Common myeloid progenitor, CD34-positive (primary cell): ENCODE measurements around the gene HOXB3.
A peak's percentile ranks its signal among the peaks of the same experiment; 100 is the strongest.

Source experiments
- CTCF ChIA-PET: fragments of 350-600 bp; sonication (Branson Sonifier 250); formaldehyde crosslinking; loops from one replicate; lab custom pipeline; 2021; ENCODE audit warnings: antibody characterized with exemption; lab: Charles Lee
- POLR2A ChIA-PET: fragments of 350-600 bp; sonication (Branson Sonifier 250); formaldehyde crosslinking; loops from one replicate; lab custom pipeline; 2021; ENCODE audit warnings: antibody characterized with exemption; lab: Charles Lee
- DNase-seq, 3 donors: peaks; one replicate each; pipeline versions ENCODE4 v3.0.0 to v3.0.0-alpha.2; 2013
- H3K27ac ChIP-seq, 2 experiments: 1 replicate in 1 of 2; 2 replicates in 1 of 2; pipeline ENCODE4 v1.7.0; 2013; ENCODE audit warnings: inconsistent platforms in 2 of 2, low read length in 2 of 2, mild to moderate bottlenecking in 2 of 2, low read depth in 1 of 2, moderate library complexity in 1 of 2; ENCODE audit not compliant: severe bottlenecking in 2 of 2, insufficient read depth in 1 of 2, poor library complexity in 1 of 2
- H3K27me3 ChIP-seq, 5 experiments: replicated peaks in 2 of 5; 1 replicate in 3 of 5; 2 replicates in 2 of 5; pipeline versions ENCODE4 v1.6.1 to v1.7.0; 2013; ENCODE audit warnings: low read length in 4 of 5, mild to moderate bottlenecking in 2 of 5, moderate library complexity in 2 of 5, inconsistent platforms in 1 of 5; ENCODE audit not compliant: insufficient read depth in 5 of 5, control insufficient read depth in 4 of 5
- H3K36me3 ChIP-seq, 4 experiments: 1 replicate in 2 of 4; 2 replicates in 2 of 4; pipeline versions ENCODE4 v1.6.1 to v1.7.0; 2013; ENCODE audit warnings: low read length in 3 of 4, control low read depth in 1 of 4, mild to moderate bottlenecking in 1 of 4; ENCODE audit not compliant: control insufficient read depth in 4 of 4, insufficient read depth in 4 of 4
- H3K4me1 ChIP-seq, 4 experiments: 1 replicate in 3 of 4; 2 replicates in 1 of 4; pipeline versions ENCODE4 v1.6.1 to v1.7.1; 2013; ENCODE audit warnings: low read length in 3 of 4, mild to moderate bottlenecking in 3 of 4, control low read depth in 1 of 4, inconsistent platforms in 1 of 4, moderate library complexity in 1 of 4; ENCODE audit not compliant: control insufficient read depth in 4 of 4, insufficient read depth in 4 of 4; ENCODE audit errors: control extremely low read depth in 1 of 4
- H3K4me3 ChIP-seq, 7 experiments: 1 replicate in 4 of 7; 2 replicates in 3 of 7; pipeline versions ENCODE4 v1.5.1 to v1.7.0; 2013; ENCODE audit warnings: mild to moderate bottlenecking in 7 of 7, low read length in 6 of 7, moderate library complexity in 6 of 7, inconsistent platforms in 2 of 7, low read depth in 2 of 7, control low read depth in 1 of 7; ENCODE audit not compliant: insufficient read depth in 4 of 7, control insufficient read depth in 1 of 7; ENCODE audit errors: extremely low read depth in 1 of 7
- H3K9me3 ChIP-seq, 5 experiments: 1 replicate in 4 of 5; 2 replicates in 1 of 5; pipeline versions ENCODE4 v1.6.1 to v1.7.1; 2013; ENCODE audit warnings: low read length in 4 of 5, mild to moderate bottlenecking in 2 of 5, inconsistent platforms in 1 of 5, low read depth in 1 of 5, moderate library complexity in 1 of 5; ENCODE audit not compliant: control insufficient read depth in 4 of 5, insufficient read depth in 2 of 5; ENCODE audit errors: control extremely low read depth in 1 of 5
- WGBS: methylation state at CpG from one replicate; pipeline ENCODE4 v1.1.5; 2013; ENCODE audit not compliant: insufficient coverage; 5-methylcytosine and 5-hydroxymethylcytosine counted together

The HOXB3 gene

GRCh38 chr17:48530887-48531272, 59.2 kb downstream of the HOXB3 start, which contains the start of gene HOXB1:
Gene HOXB1, minus strand, starts transcription at chr17:48531011. Its CDS starts 107 bp downstream, at chr17:48530904.
- DNase-seq = no peak
- POLR2A ChIA-PET = no interaction called here
- H3K4me1 ChIP-seq = peaks cover 0 to 19% (median 5%) of the 10 kb centered on the region in 4 experiments
- peaks cover 0 to 3% (median 0%) of the 10 kb centered on the region in 5 experiments for H3K27me3 ChIP-seq
- CTCF ChIA-PET = interaction anchor here (1.6 kb wide), 1 partner anchor 24 kb away, joined by 3 read pairs; no protein-coding TSS in a partner anchor
- no peak within 1 kb of the TSS for H3K27ac ChIP-seq
- H3K9me3 ChIP-seq = no peaks in the 10 kb centered on the region
- no CpG with 5 or more reads among the region's 15 CpGs for WGBS
- no peak within 1 kb of the TSS for H3K4me3 ChIP-seq
- H3K36me3 ChIP-seq = no peaks in the 10 kb centered on the region

- no peak for DNase-seq
- WGBS = 94% methylated on average over 37 of the region's 37 CpGs
- H3K36me3 ChIP-seq = no peaks in the 10 kb centered on the region
- H3K4me3 ChIP-seq = no peak overlapping the region
- ChIA-PET POLR2A (no interaction called here), CTCF (interaction anchor here (1.5 kb wide), 1 partner anchor 32 kb away, joined by 3 read pairs; no protein-coding TSS in a partner anchor)
- H3K27me3 ChIP-seq = peaks cover 0 to 3% (median 0%) of the 10 kb centered on the region in 5 experiments
- H3K4me1 ChIP-seq = peaks cover 0 to 19% (median 5%) of the 10 kb centered on the region in 4 experiments
- H3K9me3 ChIP-seq = no peaks in the 10 kb centered on the region
- H3K27ac ChIP-seq = no peak overlapping the region
Observed at GRCh38 chr17:48530208-48530886, 59.7 kb downstream of the HOXB3 start.

GRCh38 chr17:48529683-48530009, 60.4 kb downstream of the HOXB3 start:
- Histone ChIP-seq H3K27me3 (peaks cover 0 to 3% (median 0%) of the 10 kb centered on the region in 5 experiments), H3K36me3 (no peaks in the 10 kb centered on the region), H3K9me3 (no peaks in the 10 kb centered on the region), H3K4me3 (no peak overlapping the region), H3K4me1 (peaks cover 0 to 19% (median 5%) of the 10 kb centered on the region in 4 experiments), H3K27ac (no peak overlapping the region)
- no peak for DNase-seq
- CTCF ChIA-PET = interaction anchor here (0.9 to 1.5 kb wide), 2 partner anchors 10 to 32 kb away, joined by 3 to 4 read pairs; no protein-coding TSS in a partner anchor
- WGBS = 98% methylated on average over 8 of the region's 11 CpGs
- POLR2A ChIA-PET = no interaction called here

GRCh38 chr17:48528936-48529682, 60.9 kb downstream of the HOXB3 start:
- ChIA-PET POLR2A (no interaction called here), CTCF (interaction anchor here (0.8 to 1.5 kb wide), 4 partner anchors 11 to 47 kb away, joined by 3 to 4 read pairs (median 3); no protein-coding TSS in a partner anchor)
- Histone ChIP-seq H3K36me3 (no peaks in the 10 kb centered on the region), H3K9me3 (no peaks in the 10 kb centered on the region), H3K4me3 (no peak overlapping the region), H3K4me1 (peaks cover 0 to 19% (median 5%) of the 10 kb centered on the region in 4 experiments), H3K27me3 (peaks cover 0 to 3% (median 0%) of the 10 kb centered on the region in 5 experiments), H3K27ac (no peak overlapping the region)
- no peak for DNase-seq
- WGBS = 100% methylated on average over 10 of the region's 11 CpGs

- CTCF ChIA-PET = interaction anchor here (0.8 to 2.4 kb wide), 3 partner anchors 12 to 48 kb away, joined by 3 to 9 read pairs (median 3); no protein-coding TSS in a partner anchor
- no peak overlapping the region for H3K4me3 ChIP-seq
- no peaks in the 10 kb centered on the region for H3K9me3 ChIP-seq
- H3K27me3 ChIP-seq = peaks cover 0 to 3% (median 0%) of the 10 kb centered on the region in 5 experiments
- peaks cover 0 to 19% (median 5%) of the 10 kb centered on the region in 4 experiments for H3K4me1 ChIP-seq
- no peak overlapping the region for H3K27ac ChIP-seq
- no peaks in the 10 kb centered on the region for H3K36me3 ChIP-seq
- POLR2A ChIA-PET = no interaction called here
- no peak for DNase-seq
- 70% methylated on average over 5 of the region's 7 CpGs for WGBS
Observed at GRCh38 chr17:48528153-48528935, 61.7 kb downstream of the HOXB3 start.

GRCh38 chr17:48527547-48527932, 62.5 kb downstream of the HOXB3 start:
- POLR2A ChIA-PET = no interaction called here
- 92% methylated on average over 8 of the region's 14 CpGs for WGBS
- no peaks in the 10 kb centered on the region for H3K36me3 ChIP-seq
- H3K4me3 ChIP-seq = peak overlapping the region in 2 of 7 experiments; percentile 51 to 67
- no peak for DNase-seq
- peaks cover 0 to 3% (median 0%) of the 10 kb centered on the region in 5 experiments for H3K27me3 ChIP-seq
- CTCF ChIA-PET = interaction anchor here (1.1 to 2.4 kb wide), 2 partner anchors 8 to 12 kb away, joined by 3 to 9 read pairs; no protein-coding TSS in a partner anchor
- H3K9me3 ChIP-seq = no peaks in the 10 kb centered on the region
- H3K27ac ChIP-seq = no peak overlapping the region
- peaks cover 0 to 19% (median 5%) of the 10 kb centered on the region in 4 experiments for H3K4me1 ChIP-seq
